VCaP (cell line): ENCODE measurements around the gene ATP10A.

ENCODE experiments used
- H3K27ac ChIP-seq: fragments of 450-650 bp; 2 replicates; pipeline ENCODE4 v1.5.1; 2017
- CTCF ChIP-seq: fragments of 450-650 bp; conservative IDR thresholded peaks from 2 replicates; pipeline ENCODE4 v1.5.1; 2017; ENCODE audit warnings: mild to moderate bottlenecking, moderate library complexity

The ATP10A gene

GRCh38 chr15:25785641-25786025 is 77.5 kb downstream of the ATP10A start:
- no peak for TF ChIP-seq CTCF
- no peak overlapping the region for H3K27ac ChIP-seq

GRCh38 chr15:25784876-25785640 is 78.1 kb downstream of the ATP10A start:
- no peak for TF ChIP-seq CTCF
- H3K27ac ChIP-seq: no peak overlapping the region

- H3K27ac ChIP-seq: no peak overlapping the region
- TF ChIP-seq CTCF: no peak
Measured at GRCh38 chr15:25783607-25784540, 79.3 kb downstream of the ATP10A start.

- H3K27ac ChIP-seq: no peak overlapping the region
- TF ChIP-seq CTCF: no peak
Measured at GRCh38 chr15:25783134-25783533, 80.0 kb downstream of the ATP10A start.

GRCh38 chr15:25780479-25781255 is 82.5 kb downstream of the ATP10A start:
- H3K27ac ChIP-seq: peak overlapping the region; percentile 81
- TF ChIP-seq CTCF: no peak

GRCh38 chr15:25778161-25778560 is 85.0 kb downstream of the ATP10A start:
- H3K27ac ChIP-seq: no peak overlapping the region
- TF ChIP-seq CTCF: no peak

GRCh38 chr15:25777037-25777436 is 86.1 kb downstream of the ATP10A start:
- TF ChIP-seq CTCF: no peak
- H3K27ac ChIP-seq: no peak overlapping the region
